Measurements from ENCODE around the gene NFATC1. TPM values are rescaled to one million over a fixed set of nuclear protein-coding genes. Genes with fewer than 3 reads are reported as not detected.

Gene NFATC1
- total RNA-seq, 4 donors from 2014 or later: 5.3 to 19.1 (median 11.8) TPM

GRCh38 chr18:79469309-79469708 is 73.6 kb downstream of the NFATC1 start:
- H3K4me3 ChIP-seq: no peak overlapping the region
- no peak for TF ChIP-seq POLR2A (IDR thresholded peaks at IDR 0.05)
- TF ChIP-seq POLR2AphosphoS5 (IDR thresholded peaks at IDR 0.05): no peak
- no peak for TF ChIP-seq EP300 (IDR thresholded peaks at IDR 0.05; ENCODE audit: low read depth)
- TF ChIP-seq CTCF (IDR thresholded peaks at IDR 0.05): no peak
- intact Hi-C loops (cut with DNase I; ENCODE audit: low total_unique reads): no loop called here
- no peak overlapping the region for H3K27ac ChIP-seq
- H3K36me3 ChIP-seq: no peaks in the 10 kb centered on the region
- no peaks in the 10 kb centered on the region for H3K27me3 ChIP-seq
- DNase-seq: no peak
- no peaks in the 10 kb centered on the region for H3K9me3 ChIP-seq
- WGBS, 2 donors (ENCODE audit: low coverage in 1 of 2): 79 to 89% methylated on average over 3 to 17 of the region's 17 CpGs
- in situ Hi-C loops (cut with MboI; ENCODE audit: low pct_ligation_motif_present in 1 of 4, low pct_unique_long_range_greater_than_20kb in 1 of 4, low sequenced_read_pairs in 3 of 4): no loop called here
- peaks cover 0 to 5% (median 1%) of the 10 kb centered on the region in 4 donors for H3K4me1 ChIP-seq

- Histone ChIP-seq H3K27me3 (no peaks in the 10 kb centered on the region), H3K4me3 (no peak overlapping the region), H3K27ac (no peak overlapping the region), H3K4me1 (peaks cover 0 to 5% (median 1%) of the 10 kb centered on the region in 4 donors), H3K36me3 (no peaks in the 10 kb centered on the region), H3K9me3 (no peaks in the 10 kb centered on the region)
- WGBS, 2 donors (ENCODE audit: low coverage in 1 of 2): 91% methylated on average over 33 of the region's 33 CpGs; no CpG with 5 or more reads in 1 of the 2 donors
- intact Hi-C loops (cut with DNase I; ENCODE audit: low total_unique reads): loop anchor here (5.0 kb wide), 1 partner anchor 182 kb away; no protein-coding TSS in a partner anchor
- no peak for TF ChIP-seq CTCF (IDR thresholded peaks at IDR 0.05)
- no peak for TF ChIP-seq EP300 (IDR thresholded peaks at IDR 0.05; ENCODE audit: low read depth)
- no peak for TF ChIP-seq POLR2AphosphoS5 (IDR thresholded peaks at IDR 0.05)
- no peak for TF ChIP-seq POLR2A (IDR thresholded peaks at IDR 0.05)
- in situ Hi-C loops (cut with MboI; ENCODE audit: low pct_ligation_motif_present in 1 of 4, low pct_unique_long_range_greater_than_20kb in 1 of 4, low sequenced_read_pairs in 3 of 4): no loop called here
- no peak for DNase-seq
These were observed 74.2 kb downstream of the NFATC1 start for GRCh38 chr18:79469751-79470505.

- Histone ChIP-seq H3K27me3 (no peaks in the 10 kb centered on the region), H3K4me3 (no peak overlapping the region), H3K36me3 (no peaks in the 10 kb centered on the region), H3K27ac (no peak overlapping the region), H3K9me3 (no peaks in the 10 kb centered on the region), H3K4me1 (peaks cover 0 to 3% (median under 1%) of the 10 kb centered on the region in 4 donors)
- no peak for TF ChIP-seq EP300 (IDR thresholded peaks at IDR 0.05; ENCODE audit: low read depth)
- TF ChIP-seq POLR2AphosphoS5 (IDR thresholded peaks at IDR 0.05): no peak
- no peak for TF ChIP-seq POLR2A (IDR thresholded peaks at IDR 0.05)
- TF ChIP-seq CTCF (IDR thresholded peaks at IDR 0.05): no peak
- DNase-seq: no peak
- in situ Hi-C loops (cut with MboI; ENCODE audit: low pct_ligation_motif_present in 1 of 4, low pct_unique_long_range_greater_than_20kb in 1 of 4, low sequenced_read_pairs in 3 of 4) (no loop called here), intact Hi-C loops (cut with DNase I; ENCODE audit: low total_unique reads) (loop anchor here (5.0 kb wide), 1 partner anchor 182 kb away; no protein-coding TSS in a partner anchor)
- 86% methylated on average over 14 of the region's 21 CpGs; no CpG with 5 or more reads in 1 of the 2 donors for WGBS, 2 donors (ENCODE audit: low coverage in 1 of 2)
These were observed 74.8 kb downstream of the NFATC1 start for GRCh38 chr18:79470547-79470946.

GRCh38 chr18:79471046-79471445 is 75.3 kb downstream of the NFATC1 start:
- no peak for DNase-seq
- in situ Hi-C loops (cut with MboI; ENCODE audit: low pct_ligation_motif_present in 1 of 4, low pct_unique_long_range_greater_than_20kb in 1 of 4, low sequenced_read_pairs in 3 of 4): no loop called here
- Histone ChIP-seq H3K4me1 (no peaks in the 10 kb centered on the region), H3K4me3 (no peak overlapping the region), H3K36me3 (no peaks in the 10 kb centered on the region), H3K9me3 (no peaks in the 10 kb centered on the region), H3K27ac (no peak overlapping the region), H3K27me3 (no peaks in the 10 kb centered on the region)
- intact Hi-C loops (cut with DNase I; ENCODE audit: low total_unique reads): loop anchor here (5.0 kb wide), 1 partner anchor 181 kb away; no protein-coding TSS in a partner anchor
- no peak for TF ChIP-seq EP300 (IDR thresholded peaks at IDR 0.05; ENCODE audit: low read depth)
- TF ChIP-seq CTCF (IDR thresholded peaks at IDR 0.05): no peak
- no peak for TF ChIP-seq POLR2A (IDR thresholded peaks at IDR 0.05)
- TF ChIP-seq POLR2AphosphoS5 (IDR thresholded peaks at IDR 0.05): no peak
- WGBS, 2 donors (ENCODE audit: low coverage in 1 of 2): 88% methylated on average over 16 of the region's 16 CpGs; no CpG with 5 or more reads in 1 of the 2 donors

Data from transverse colon (tissue), 4 donors.